Cardiac muscle cell (in vitro differentiated cells and primary cell): ENCODE results near the gene DSPP. TPM values are rescaled to one million over a fixed set of nuclear protein-coding genes. Genes with fewer than 3 reads are reported as not detected.
"Not testable (repeated sequence)": the region's sequence is repeated elsewhere in the genome, so short reads cannot be mapped to it uniquely, and the experiment has no call there.

Experiments used
- DNase-seq, 2 donors: peaks; one replicate each; pipeline versions ENCODE4 v3.0.0 to v3.0.0-alpha.2; 2010 to 2017; ENCODE audit warnings: low read depth in 1 of 2, low spot score in 1 of 2
- H3K27ac ChIP-seq: fragments of 200-600 bp; sonication (generic); 2 replicates; pipeline ENCODE4 v1.5.1; 2016
- H3K27me3 ChIP-seq: fragments of 200-600 bp; sonication (generic); 2 replicates; pipeline ENCODE4 v1.6.0; 2016; ENCODE audit warnings: control low read depth
- H3K36me3 ChIP-seq: fragments of 200-600 bp; sonication (generic); 2 replicates; pipeline ENCODE4 v1.5.1; 2016; ENCODE audit warnings: control low read depth
- H3K4me1 ChIP-seq: fragments of 200-600 bp; sonication (generic); 2 replicates; pipeline ENCODE4 v1.8.1; 2017; ENCODE audit warnings: low read depth, mild to moderate bottlenecking, mixed run types
- H3K4me3 ChIP-seq: fragments of 200-600 bp; sonication (generic); 2 replicates; pipeline ENCODE4 v1.5.1; 2016; ENCODE audit warnings: mild to moderate bottlenecking
- H3K9me3 ChIP-seq: fragments of 200-600 bp; sonication (generic); 2 replicates; pipeline ENCODE4 v1.5.1; 2017; ENCODE audit warnings: low read depth, mild to moderate bottlenecking, control low read depth
- CTCF ChIP-seq: IDR thresholded peaks from 2 replicates; pipeline ENCODE4 v1.5.1; 2012; ENCODE audit warnings: low read depth, mild to moderate bottlenecking, low read length
- polyA plus RNA-seq: library from polyadenylated mRNA; unstranded; fragments of >200 nt; fragmentation: Nextera tagmentation; extraction: Ambion mirVana; gene quantifications from 2 replicates; pipeline ENCODE4 v1.2.1, GENCODE V29; 2016
- total RNA-seq: library from RNA; depleted of rRNA; stranded (reverse); fragments of >200 nt; gene quantifications from 2 replicates; pipeline ENCODE4 v1.2.3, GENCODE V29; 2016

The DSPP gene
- total and polyA plus RNA-seq, 2 experiments from 2014 or later: not detected

- H3K9me3 ChIP-seq: no peaks in the 10 kb centered on the region
- H3K4me1 ChIP-seq: no peaks in the 10 kb centered on the region
- no peaks in the 10 kb centered on the region for H3K27me3 ChIP-seq
- H3K36me3 ChIP-seq: no peaks in the 10 kb centered on the region
- no peak overlapping the region for H3K27ac ChIP-seq
- no peak for TF ChIP-seq CTCF
- no peak overlapping the region for H3K4me3 ChIP-seq
- DNase-seq: no peak
Measured at GRCh38 chr4:87567191-87567590, 41.1 kb upstream of the DSPP start.

- no peaks in the 10 kb centered on the region for H3K36me3 ChIP-seq
- DNase-seq: no peak
- no peak overlapping the region for H3K27ac ChIP-seq
- no peaks in the 10 kb centered on the region for H3K4me1 ChIP-seq
- no peaks in the 10 kb centered on the region for H3K9me3 ChIP-seq
- no peak for TF ChIP-seq CTCF
- H3K4me3 ChIP-seq: no peak overlapping the region
- no peaks in the 10 kb centered on the region for H3K27me3 ChIP-seq
Measured at GRCh38 chr4:87570290-87570805, 38.0 kb upstream of the DSPP start.

GRCh38 chr4:87574376-87574775, 34.0 kb upstream of the DSPP start:
- not testable (repeated sequence) for DNase-seq, H3K9me3 ChIP-seq, H3K36me3 ChIP-seq, H3K4me3 ChIP-seq, H3K27me3 ChIP-seq, H3K4me1 ChIP-seq, H3K27ac ChIP-seq

GRCh38 chr4:87574996-87575395, 33.3 kb upstream of the DSPP start:
- H3K4me3 ChIP-seq: no peak overlapping the region
- no peak overlapping the region for H3K27ac ChIP-seq
- peak in 1 of 2 donors; percentile 18 for DNase-seq
- no peaks in the 10 kb centered on the region for H3K36me3 ChIP-seq
- H3K27me3 ChIP-seq: no peaks in the 10 kb centered on the region
- no peaks in the 10 kb centered on the region for H3K4me1 ChIP-seq
- H3K9me3 ChIP-seq: no peaks in the 10 kb centered on the region
- TF ChIP-seq CTCF: no peak

GRCh38 chr4:87575408-87575807, 32.9 kb upstream of the DSPP start:
- no peak overlapping the region for H3K4me3 ChIP-seq
- H3K27me3 ChIP-seq: no peaks in the 10 kb centered on the region
- no peak for DNase-seq
- H3K27ac ChIP-seq: no peak overlapping the region
- H3K36me3 ChIP-seq: no peaks in the 10 kb centered on the region
- H3K9me3 ChIP-seq: no peaks in the 10 kb centered on the region
- no peaks in the 10 kb centered on the region for H3K4me1 ChIP-seq
- no peak for TF ChIP-seq CTCF

- Histone ChIP-seq H3K27me3 (no peaks in the 10 kb centered on the region), H3K36me3 (no peaks in the 10 kb centered on the region), H3K27ac (no peak overlapping the region), H3K9me3 (no peaks in the 10 kb centered on the region), H3K4me1 (no peaks in the 10 kb centered on the region), H3K4me3 (no peak overlapping the region)
- no peak for TF ChIP-seq CTCF
- DNase-seq: no peak
Measured at GRCh38 chr4:87575983-87576382, 32.3 kb upstream of the DSPP start.
